ENCODE results near the gene PLA2G2A.
"Not testable (repeated sequence)": the region's sequence is repeated elsewhere in the genome, so short reads cannot be mapped to it uniquely, and the experiment has no call there.

The PLA2G2A gene

DNA sequence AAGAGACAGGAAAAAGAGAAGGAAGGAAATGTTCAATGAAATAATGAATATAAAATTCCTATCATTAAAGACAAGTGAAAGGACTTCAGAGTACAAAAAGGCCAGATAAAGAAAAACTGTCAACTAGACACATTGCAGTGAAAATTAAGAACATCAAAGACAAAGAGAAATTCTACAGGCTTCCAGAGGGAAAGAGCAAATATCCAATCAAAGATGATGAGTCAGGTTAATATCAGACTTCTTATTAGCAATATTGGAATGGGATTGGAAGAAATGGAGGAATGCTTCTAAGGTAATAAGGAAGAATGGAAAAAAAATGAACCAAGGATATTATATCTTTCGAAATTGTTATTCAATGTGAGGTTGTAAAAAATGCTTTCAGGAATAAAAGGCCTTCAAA lies 7.8 kb downstream of the PLA2G2A start:
- DNase-seq = no peak

DNA sequence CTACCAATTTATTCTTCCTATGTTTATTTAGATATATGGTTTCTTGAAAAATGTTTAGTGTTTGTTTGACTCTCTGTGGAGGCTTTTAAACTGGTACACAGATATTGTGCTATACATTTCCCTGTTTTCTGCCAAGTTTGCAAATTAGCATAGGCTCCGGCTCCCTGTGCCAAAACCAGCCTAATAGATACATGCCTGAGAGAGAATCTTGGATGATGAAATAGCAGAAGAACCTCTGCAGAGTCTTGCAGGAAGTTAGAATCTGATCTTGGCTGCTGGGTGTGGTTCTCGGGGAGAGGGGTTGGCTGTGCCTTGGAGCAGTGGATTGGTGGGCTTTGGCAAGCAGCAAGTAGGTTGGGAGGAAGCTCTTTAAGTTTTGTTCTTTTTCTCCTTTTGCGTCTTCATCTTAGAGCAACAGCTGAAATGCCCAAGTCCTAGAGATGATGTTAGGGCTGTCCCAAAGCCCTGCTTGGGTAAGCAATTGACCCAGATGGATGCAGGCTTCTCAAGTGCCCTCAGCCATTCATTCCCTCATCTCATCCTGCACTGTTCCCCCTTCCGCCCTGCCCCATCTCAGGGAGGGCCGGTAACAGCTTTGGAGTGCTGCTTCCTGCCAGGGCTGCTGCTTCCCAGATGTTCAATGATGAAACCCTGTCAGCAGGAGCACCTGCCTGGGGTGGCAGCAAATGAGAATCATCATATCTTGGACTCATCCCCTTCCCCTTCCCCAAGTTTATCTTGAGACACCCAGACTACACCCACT lies 9.3 kb downstream of the PLA2G2A start:
- no peak for DNase-seq

DNA sequence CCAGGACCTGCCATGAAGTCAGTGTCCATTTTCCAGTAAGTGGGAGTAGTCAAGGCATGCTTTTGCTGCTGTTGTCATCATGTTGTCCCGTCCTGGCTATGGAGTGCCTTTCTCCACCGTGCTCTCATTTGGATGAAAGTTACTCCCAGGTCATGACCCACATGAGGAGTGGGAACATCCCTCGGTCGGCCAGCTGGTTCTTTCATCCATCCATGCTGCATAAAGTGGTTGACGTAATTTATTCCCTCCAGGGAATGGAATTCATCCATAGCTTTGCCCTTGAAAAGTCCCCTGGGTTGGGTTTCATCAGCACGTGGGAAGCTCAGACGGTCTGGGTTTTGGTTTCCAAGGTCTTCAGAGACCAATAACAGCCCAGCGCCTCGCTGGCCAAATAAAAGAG lies 11.6 kb downstream of the PLA2G2A start:
- no peak for DNase-seq

GRCh38 chr1:19964542-19964941 lies 14.9 kb downstream of the PLA2G2A start:
- DNase-seq = no peak

DNA sequence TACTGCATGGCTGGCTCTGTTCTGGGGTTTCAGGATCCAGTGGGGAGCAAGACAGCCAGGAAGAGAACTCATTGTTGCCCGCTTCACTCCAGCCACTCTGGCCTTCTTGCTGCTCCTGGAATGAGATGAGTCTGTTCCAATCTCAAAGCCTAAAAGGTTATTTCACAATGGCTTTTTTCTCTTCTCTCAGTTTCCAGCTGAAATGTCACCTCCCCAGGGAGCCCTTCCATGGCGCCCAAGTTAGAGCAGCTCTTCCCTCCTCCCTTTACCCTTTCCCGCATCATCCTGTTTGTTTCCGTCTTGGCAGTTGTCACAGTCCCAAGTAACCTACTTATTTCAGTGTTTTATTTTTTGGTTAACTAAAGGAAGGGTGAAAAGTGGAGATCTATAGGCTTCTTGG lies 15.8 kb downstream of the PLA2G2A start:
- DNase-seq = no peak

GRCh38 chr1:19960591-19960990 lies 18.8 kb downstream of the PLA2G2A start:
- DNase-seq = no peak

- DNase-seq = no peak
Observed at GRCh38 chr1:19957779-19958178, 21.6 kb downstream of the PLA2G2A start.

- DNase-seq = no peak
Observed at GRCh38 chr1:19955534-19956170, 23.8 kb downstream of the PLA2G2A start.

- no peak for DNase-seq
Observed at GRCh38 chr1:19954059-19954458, 25.4 kb downstream of the PLA2G2A start.

GRCh38 chr1:19949016-19949415 lies 30.4 kb downstream of the PLA2G2A start:
- no peak for DNase-seq

DNA sequence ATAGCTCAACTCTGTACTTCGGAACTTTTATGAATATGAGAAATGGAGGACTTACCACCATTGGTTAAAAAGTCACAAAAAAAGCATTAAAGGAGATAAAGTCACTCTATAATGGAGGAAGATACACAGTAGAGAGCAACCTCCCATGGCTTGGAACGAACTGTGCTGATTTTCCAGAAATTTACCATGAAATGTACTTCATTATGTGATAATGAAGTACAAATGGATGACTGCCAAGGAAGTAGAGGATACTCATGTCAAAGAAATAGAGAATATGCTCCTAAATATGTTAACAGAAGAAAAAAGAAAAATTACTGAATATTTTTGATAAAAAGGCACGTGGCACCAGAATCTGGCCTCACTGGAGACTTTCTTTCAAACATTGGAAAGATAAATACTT lies 32.4 kb downstream of the PLA2G2A start:
- DNase-seq = no peak

DNA sequence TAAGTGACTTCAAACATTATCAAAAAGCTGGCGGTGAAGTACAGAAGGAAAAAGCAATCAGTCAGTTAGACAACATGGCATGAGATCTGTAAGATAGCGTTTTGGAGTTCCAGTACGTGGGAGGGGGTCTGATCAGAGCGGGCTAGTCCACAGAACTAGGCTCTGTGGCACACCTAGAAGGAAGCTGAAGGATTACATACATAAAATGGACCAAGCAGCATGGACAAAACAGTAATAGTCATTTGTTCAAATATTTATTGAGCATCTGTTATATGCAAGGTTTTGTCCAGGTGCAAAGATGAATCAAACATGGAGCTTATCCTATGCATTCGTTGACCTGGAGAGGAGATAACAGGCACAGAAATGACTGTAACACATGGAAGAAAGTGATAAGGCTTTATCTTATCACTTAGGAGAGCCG lies 33.1 kb downstream of the PLA2G2A start:
- no peak for DNase-seq

DNA sequence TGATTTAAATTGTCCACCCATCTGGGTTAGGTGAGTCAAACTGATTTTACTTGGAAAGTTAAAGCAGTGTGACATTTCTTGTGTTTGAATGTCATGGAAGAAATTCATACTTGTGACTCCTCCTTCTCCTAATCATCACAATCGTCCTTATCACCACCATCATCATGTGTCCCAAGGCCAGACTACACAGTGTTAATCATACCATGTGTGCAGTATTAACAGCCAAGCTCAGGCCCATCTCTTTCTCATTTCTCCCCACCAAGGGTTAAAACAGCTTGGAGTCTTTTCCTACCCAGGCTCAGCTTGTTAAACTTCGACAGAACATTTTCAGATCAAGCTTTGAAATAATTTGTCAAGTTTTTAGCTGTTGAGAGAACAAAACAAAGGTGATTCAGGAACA lies 33.5 kb downstream of the PLA2G2A start:
- no peak for DNase-seq

- no peak for DNase-seq
Observed at GRCh38 chr1:19942657-19943056, 36.8 kb downstream of the PLA2G2A start.

DNA sequence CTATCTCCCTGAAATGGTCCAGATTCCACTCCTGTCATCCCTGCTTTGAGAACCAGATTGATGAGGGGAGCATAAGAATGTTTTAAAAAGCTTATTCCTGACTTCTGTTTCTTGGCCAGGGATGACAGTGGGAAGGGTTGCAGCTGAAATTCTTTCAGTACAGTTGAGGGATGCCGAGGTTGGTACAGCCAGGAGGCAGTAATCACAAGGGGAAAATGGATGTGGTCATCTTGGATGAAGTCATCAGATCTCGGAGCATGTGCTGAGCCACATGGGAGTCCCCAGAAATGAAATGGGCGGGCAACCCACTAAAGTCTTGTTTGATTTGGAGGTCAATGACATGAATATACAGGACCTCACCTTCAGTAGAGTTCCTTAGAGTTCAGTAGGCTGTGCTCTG lies 37.3 kb downstream of the PLA2G2A start:
- no peak for DNase-seq

- DNase-seq = no peak
Observed at GRCh38 chr1:19941206-19941568, 38.2 kb downstream of the PLA2G2A start.

DNA sequence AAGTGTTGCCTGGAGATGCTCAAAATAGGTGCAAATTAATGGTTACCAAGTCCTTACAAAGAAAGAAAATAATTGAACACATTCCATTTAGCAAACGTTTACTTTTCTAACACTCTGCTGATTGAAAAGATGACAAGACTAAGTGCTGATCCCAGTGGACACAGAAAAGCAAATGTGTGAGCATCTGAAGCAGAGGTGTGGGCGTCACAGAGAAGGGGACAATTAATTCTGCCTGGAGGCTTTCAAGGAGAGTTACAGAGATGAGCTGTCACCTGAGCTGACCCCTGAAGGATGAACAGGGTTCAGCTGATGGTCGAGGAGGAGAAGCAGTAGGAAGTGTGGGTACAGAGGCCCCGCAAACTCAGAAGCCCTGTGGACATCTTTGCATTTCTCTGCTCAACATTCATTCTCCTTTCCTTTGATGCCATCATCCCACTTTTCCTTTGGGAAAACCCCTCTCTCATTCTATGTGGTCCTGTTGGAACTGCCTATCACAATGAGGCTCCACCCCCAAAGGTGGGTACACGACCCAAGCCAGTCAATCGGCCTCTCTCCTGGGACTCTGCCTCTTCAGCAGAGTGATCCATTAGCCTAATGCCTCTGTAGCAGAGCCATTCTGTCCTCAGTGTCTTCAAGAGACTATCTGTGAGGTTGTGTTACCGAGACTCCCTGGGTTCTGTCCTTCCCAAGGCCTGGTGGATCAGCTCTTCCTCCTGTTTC lies 38.8 kb downstream of the PLA2G2A start:
- DNase-seq = no peak

- DNase-seq = no peak
Observed at GRCh38 chr1:19938472-19938871, 40.9 kb downstream of the PLA2G2A start.

GRCh38 chr1:19936061-19936750 lies 43.2 kb downstream of the PLA2G2A start:
- no peak for DNase-seq

DNA sequence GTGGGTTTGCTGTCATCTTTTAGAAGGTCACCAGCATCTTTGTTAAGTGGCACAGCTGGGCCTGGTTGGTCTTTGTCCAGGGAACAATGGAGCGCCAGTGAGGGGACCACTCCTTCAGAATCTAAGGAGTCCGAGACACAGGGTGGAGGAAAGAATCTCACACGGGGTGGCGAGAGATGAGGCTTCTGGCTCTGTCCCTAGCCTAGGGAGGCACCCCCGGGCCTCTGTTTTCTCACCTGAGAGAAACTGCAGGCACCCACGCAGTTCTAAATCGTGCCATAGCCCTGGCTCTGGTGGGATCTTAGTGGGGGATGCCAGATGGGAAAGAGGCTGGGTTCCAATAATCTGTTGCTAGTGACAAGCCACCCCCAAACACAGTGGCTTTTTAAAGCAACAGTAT lies 45.1 kb downstream of the PLA2G2A start:
- no peak for DNase-seq

DNA sequence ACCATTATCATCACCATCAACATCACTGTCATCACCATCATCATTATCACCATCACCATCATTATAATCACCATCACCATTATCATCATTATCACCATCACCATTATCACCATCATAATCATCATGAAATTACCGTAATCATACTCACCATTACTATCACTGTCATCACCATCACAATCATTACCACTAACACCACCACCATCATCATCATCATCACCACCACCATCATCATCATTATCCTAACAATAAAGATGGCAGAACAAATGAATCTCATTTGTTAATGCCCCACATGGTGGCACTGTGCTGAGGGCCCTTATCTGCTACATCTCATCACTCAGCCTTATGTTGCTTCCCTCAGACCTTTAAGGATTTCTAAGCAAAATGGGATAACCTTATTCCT lies 46.6 kb downstream of the PLA2G2A start:
- no peak for DNase-seq

GRCh38 chr1:19927130-19927421 lies 52.3 kb downstream of the PLA2G2A start:
- DNase-seq = not testable (repeated sequence)

DNA sequence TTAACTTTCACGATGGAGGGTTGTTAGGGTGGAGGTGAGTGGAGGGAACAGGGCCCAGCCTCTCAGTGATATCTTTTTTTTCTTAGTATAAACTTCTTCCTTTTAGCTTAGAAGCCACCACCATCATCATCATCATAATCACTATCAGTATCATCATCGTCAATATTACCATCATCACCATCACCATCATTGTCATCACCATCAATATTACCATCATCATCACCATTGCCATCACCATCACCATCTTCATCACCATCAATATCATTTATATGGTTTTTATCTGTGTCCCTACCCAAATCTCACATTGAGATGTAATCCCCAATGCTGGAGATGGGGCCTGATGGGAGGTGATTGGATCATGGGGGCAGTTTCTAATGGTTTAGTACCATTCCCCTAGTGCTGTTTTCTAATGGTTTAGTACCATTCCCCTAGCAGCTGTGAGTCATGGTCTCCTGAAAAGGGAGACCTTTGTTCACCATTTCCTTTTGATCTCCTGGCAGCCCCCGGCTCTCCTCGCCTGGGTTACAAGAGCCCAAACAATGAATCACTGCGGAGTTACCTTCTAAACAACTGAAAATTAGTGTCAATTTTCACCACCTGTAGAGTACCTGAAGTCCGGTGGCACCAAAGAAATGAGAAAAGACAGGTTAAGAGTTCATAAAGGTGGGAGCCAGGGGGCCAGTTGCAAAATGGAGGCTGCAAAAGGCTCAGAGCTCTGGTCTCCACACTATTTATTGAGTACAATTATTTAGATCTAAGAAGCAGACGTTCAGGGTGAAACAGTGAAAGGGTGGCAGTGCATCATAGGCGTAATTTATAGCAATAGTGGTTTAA lies 52.9 kb downstream of the PLA2G2A start:
- no peak for DNase-seq

Data from DMS79 (cell line).